GM10847 (cell line): ENCODE data around the gene NPHS1.

Source experiments
- POLR2A ChIP-seq: IDR thresholded peaks from 2 replicates; pipeline ENCODE4 v1.6.1; 2011; ENCODE audit not compliant: insufficient read length; ENCODE audit errors: extremely low read depth

The NPHS1 gene

DNA sequence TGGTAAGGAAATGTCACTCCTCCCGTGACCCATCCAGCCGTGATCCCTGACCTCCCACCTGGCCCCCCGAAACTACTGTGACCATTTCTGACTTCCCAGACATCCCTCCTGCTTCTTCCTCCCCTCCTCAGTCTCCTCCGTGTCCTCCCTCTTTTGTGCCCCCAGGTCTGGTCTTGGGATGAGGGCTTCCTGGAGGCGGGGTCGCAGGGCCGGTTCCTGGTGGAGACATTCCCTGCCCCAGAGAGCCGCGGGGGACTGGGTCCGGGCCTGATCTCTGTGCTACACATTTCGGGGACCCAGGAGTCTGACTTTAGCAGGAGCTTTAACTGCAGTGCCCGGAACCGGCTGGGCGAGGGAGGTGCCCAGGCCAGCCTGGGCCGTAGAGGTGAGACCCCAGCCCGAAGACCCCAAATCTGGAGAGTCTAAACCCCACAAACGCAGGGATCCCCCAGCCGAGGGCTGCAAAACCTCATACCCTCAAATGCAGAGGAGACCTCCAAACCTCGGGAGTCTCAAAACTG, 9.4 kb upstream of the NPHS1 start:
- no peak for TF ChIP-seq POLR2A

DNA sequence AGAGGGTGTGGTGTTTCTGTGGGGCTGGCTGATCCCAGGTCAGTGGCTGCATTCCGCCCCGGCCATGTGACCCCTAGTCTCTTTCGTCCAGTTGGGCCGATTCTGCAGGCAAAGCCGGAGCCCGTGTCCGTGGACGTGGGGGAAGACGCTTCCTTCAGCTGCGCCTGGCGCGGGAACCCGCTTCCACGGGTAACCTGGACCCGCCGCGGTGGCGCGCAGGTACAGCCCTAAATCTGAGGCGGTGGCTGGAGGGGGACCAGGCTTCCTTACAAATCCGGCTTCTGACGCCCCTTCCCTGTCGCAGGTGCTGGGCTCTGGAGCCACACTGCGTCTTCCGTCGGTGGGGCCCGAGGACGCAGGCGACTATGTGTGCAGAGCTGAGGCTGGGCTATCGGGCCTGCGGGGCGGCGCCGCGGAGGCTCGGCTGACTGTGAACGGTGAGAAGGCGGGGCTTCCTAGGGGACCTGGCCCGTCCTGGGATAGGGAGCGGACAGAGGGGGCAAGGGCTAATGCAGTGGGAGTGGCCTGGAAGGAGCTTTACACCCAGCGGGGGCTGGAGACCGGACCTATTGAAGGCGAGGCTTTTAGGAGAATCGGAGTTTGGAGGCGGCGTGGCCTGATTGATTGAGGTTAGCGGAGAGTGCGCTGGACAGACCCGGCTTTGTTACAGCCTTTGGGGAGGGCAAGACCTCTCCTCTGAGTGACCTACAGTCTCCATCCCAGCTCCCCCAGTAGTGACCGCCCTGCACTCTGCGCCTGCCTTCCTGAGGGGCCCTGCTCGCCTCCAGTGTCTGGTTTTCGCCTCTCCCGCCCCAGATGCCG, 8.7 kb upstream of the NPHS1 start:
- no peak for TF ChIP-seq POLR2A

GRCh38 chr19:35860436-35860817, 8.1 kb upstream of the NPHS1 start:
- no peak for TF ChIP-seq POLR2A

DNA sequence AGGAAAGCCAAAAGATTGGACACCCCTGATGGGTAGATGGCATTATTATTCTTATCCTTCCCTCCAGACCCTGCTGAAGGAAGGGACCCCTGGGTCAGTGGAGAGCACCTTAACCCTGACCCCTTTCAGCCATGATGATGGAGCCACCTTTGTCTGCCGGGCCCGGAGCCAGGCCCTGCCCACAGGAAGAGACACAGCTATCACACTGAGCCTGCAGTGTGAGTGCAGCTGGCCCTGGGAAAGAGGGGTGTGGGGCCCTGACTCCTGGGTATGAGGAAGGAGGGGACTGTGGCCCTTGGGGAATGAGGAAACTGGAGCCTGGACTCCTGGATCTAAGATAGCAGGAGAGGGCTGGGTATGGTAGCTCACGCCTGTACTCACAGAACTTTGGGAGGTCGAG, 7.1 kb upstream of the NPHS1 start:
- TF ChIP-seq POLR2A = no peak

DNA sequence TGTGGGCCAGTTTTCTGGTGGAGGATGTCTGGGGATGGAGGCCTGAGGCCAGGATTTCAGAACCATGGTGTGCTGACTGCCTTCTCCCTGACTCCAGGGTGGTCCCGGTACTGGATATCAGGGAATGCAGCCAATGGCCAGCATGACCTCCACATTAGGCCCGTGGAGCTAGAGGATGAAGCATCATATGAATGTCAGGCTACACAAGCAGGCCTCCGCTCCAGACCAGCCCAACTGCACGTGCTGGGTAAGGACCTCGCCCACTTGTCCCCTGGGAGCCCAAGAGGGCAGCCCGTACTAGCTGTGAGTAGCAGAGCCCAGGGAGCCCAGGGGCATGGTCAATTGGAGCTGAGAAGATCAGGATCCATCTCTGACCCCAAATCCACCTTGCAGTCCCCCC, 6.0 kb upstream of the NPHS1 start:
- TF ChIP-seq POLR2A = no peak

- TF ChIP-seq POLR2A = no peak
Measured at GRCh38 chr19:35856546-35857149, 4.3 kb upstream of the NPHS1 start, which contains the start of gene KIRREL2. Gene KIRREL2 (plus strand): TSS chr19:35856911. CDS start chr19:35857120, 209 bp downstream.

DNA sequence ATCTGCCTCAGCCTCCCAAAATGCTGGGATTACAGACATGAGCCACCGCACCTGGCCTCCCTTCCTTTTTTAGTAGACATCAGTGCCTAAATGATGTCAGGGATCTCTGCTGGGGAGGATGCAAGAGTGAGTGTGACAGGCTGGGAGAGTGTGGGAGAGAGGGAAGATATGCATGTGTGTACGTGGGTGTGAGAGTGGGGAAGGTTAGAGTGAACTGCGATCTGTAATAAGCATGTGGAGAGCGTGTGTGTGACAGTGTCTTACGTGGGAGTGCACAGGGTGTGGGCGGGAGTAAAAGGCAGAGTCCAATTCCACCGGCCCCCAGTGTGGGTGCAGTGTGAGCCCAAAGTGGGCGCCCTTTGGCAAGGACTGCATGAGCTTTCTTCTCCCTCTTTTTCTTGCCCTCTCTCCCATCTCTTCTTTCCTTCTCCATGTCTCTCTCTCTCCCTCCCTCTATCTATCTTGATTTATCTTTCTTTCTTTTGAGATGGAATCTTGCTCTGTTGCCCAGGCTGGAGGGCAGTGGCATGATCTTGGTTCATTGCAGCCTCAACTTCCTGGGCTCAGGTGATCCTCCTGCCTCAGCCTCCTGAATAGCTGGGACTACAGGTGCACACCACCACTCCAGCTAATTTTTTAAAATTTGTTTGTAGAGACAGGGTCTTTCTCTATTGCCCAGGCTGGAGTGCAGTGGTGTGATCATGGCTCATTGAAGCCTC, 893 bp upstream of the NPHS1 start:
- TF ChIP-seq POLR2A = no peak

DNA sequence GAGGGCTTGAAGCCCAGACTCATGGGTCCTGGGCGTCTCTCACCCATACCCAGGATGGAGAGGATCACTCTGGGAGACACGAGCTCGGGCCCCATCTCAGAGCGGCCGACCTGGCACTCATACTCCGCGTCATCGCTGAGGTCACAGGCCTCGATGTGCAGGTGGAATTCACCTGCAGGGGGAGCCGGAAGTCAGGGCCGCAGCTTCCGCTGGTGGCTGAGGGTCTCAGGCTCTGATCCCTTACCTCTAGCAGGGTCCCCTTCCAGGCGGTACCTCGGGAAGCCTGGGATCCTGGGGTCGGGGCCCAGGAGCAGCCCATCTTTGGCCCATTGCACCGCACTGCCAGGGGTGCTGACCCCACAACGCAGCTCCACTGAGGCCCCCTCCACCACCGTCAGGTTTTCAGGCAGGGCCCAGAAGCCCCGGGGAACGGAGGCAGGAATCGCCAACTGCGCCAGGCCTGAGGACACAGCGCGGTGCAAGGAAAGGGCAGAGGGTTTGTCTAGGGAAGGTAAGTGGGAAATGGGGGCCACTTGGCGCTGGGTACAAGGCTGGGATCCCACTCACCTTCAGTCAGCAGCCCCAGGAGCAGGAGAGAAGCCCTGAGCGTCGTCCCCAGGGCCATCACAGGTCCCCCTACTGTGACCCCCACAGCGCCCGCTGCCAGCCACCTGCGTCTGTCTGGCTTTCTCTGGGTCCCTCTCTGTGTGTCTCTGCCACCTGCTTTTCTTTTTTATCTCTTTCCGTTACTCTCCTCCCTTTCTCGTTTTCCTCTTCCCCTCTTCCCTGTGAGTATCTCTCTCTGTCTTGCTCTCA, 883 bp downstream of the NPHS1 start:
- TF ChIP-seq POLR2A = no peak

DNA sequence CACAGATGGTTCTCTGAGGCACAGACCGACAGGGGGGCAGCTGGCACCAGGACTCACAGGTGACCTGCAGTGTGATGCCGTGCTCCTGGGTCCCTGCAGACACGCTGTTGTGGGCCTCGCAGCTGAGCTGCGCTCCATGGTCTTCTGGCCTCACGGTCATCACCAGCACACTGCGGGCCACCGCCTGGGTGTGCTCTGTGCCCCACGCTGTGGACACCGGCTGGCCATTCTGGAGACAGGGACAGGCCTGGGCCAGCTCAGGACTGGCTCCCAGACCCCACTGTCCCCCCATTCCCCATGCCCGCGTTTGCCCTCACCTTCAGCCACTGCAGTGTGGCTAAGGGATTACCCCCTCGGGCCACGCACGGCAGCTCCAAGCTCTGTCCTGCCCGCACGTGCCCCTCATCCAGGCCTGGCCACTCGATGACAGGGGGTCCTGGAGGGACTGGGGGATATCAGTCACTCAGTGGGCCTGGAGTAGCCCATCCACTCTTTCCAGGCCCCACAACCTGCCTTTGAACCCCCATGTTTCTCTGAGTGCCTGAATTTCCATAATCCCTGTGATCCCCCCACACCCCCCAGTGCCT, 3.3 kb downstream of the NPHS1 start:
- no peak for TF ChIP-seq POLR2A

GRCh38 chr19:35848486-35848885, 3.8 kb downstream of the NPHS1 start:
- TF ChIP-seq POLR2A = no peak

- TF ChIP-seq POLR2A = no peak
Measured at GRCh38 chr19:35847911-35848310, 4.4 kb downstream of the NPHS1 start.

- TF ChIP-seq POLR2A = no peak
Measured at GRCh38 chr19:35846038-35846668, 6.2 kb downstream of the NPHS1 start.

DNA sequence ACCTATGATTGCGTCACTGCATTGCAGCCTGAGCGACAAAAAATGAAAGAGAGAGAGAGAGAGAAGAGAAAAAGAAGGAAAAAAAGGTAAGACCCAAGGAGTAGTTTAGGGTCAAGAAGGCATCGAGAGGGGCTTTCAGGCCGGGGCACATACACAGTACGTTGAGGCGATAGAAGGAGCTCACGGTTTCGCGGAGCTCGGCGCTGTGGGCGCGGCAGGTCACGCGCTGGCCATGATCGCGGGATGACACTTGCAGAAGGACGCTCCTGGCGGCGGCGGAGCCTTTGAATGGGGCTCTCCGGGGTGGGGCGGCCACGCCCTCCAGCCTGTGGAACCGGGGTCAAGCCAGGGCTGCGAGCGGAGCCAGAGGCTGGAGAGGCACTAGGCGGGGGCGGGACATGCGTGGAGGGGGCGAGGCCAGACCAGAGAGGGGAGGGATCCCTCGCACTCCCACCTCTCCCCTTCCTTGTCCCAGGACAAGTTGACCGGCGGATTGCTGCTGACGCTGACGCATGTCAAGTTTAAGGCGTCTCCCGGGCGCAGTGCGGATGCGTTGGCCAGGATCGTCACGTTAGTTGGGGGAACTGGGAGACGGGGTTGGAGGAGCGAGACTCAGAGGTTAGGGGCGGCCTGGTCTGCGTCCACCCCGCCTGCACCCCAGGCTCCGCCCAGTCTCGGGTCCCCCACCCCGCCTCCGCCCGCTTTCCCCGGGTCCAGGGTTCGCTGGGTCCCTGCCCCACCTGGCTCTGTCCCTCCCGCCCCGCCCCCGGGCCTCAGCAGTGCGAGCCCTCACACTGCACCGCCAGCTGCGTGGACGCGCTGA, 6.9 kb downstream of the NPHS1 start:
- no peak for TF ChIP-seq POLR2A
